HCT116 (cell line): ENCODE results near the gene DOHH. TPM values are rescaled to one million over a fixed set of nuclear protein-coding genes. Genes with fewer than 3 reads are reported as not detected.

ENCODE experiments used
- ATAC-seq: fragments of 200-7000 bp; cut with Tn5 transposase; 2 replicates; pipeline ENCODE4 v1.9.1; 2020; ENCODE audit warnings: mild to moderate bottlenecking, moderate library complexity
- BruUV-seq: library from RNA; stranded (reverse); fragments of 400-500 nt; replicated peaks from 2 replicates; lab custom pipeline; 2021; lab: Mats Ljungman, UMichigan
- CTCF ChIA-PET: fragments of 300-600 bp; sonication (Branson Sonifier 250); formaldehyde crosslinking; loops from one replicate; lab custom pipeline; 2021; ENCODE audit warnings: antibody characterized with exemption; lab: Charles Lee
- POLR2A ChIA-PET: fragments of 300-600, 350-600 bp; sonication (Branson Sonifier 250); formaldehyde crosslinking; loops from one replicate; lab custom pipeline; 2021; ENCODE audit warnings: antibody characterized with exemption; lab: Charles Lee
- RAD21 ChIA-PET, 2 experiments: fragments of 300-600 bp; sonication (Branson Sonifier 250); formaldehyde crosslinking; loops; one replicate each; lab custom pipeline; 2023; ENCODE audit warnings: low total read pairs in 2 of 2; ENCODE audit not compliant: uncharacterized antibody in 2 of 2, unreplicated experiment in 2 of 2, low non-redundant PET in 1 of 2; lab: Charles Lee
- DNase-seq: peaks from one replicate; pipeline ENCODE4 v3.0.0-alpha.2; 2010; ENCODE audit warnings: low read depth, low spot score
- H2AFZ ChIP-seq: fragments of 200-600 bp; shearing (Covaris generic), sonication (generic); 2 replicates; pipeline ENCODE4 v1.6.1; 2017; ENCODE audit warnings: low read depth, mixed run types, mixed read lengths, antibody characterized with exemption, low read length; ENCODE audit not compliant: poor library complexity, severe bottlenecking
- H3K27ac ChIP-seq: 2 replicates; pipeline ENCODE4 v1.5.1; 2012; ENCODE audit warnings: low read depth, low read length
- H3K27me3 ChIP-seq: fragments of 200-600 bp; sonication (generic); 2 replicates; pipeline ENCODE4 v1.6.1; 2016; ENCODE audit warnings: mixed run types, low read length, mixed read lengths; ENCODE audit not compliant: insufficient read depth
- H3K36me3 ChIP-seq, 2 experiments: fragments of 200-500 bp in 1 of 2; fragments of 200-600 bp in 1 of 2; sonication (Bioruptor generic) in 1 of 2; sonication (generic) in 1 of 2; 2 replicates each; pipeline versions ENCODE4 v1.5.1 to v1.6.1; 2014 to 2016; ENCODE audit warnings: low read length in 2 of 2, inconsistent platforms in 1 of 2, mixed read lengths in 1 of 2, mixed run types in 1 of 2; ENCODE audit not compliant: insufficient read depth in 2 of 2, control insufficient read depth in 1 of 2
- H3K4me1 ChIP-seq, 2 experiments: fragments of 200-600 bp in 1 of 2; sonication (generic) in 1 of 2; 2 replicates each; pipeline versions ENCODE4 v1.5.1 to v1.6.1; 2012 to 2017; ENCODE audit warnings: low read length in 2 of 2, inconsistent platforms in 1 of 2, mild to moderate bottlenecking in 1 of 2, mixed read lengths in 1 of 2, mixed run types in 1 of 2, moderate library complexity in 1 of 2; ENCODE audit not compliant: insufficient read depth in 2 of 2, control insufficient read depth in 1 of 2
- H3K4me2 ChIP-seq: fragments of 200-600 bp; sonication (generic); 2 replicates; pipeline ENCODE4 v1.6.1; 2017; ENCODE audit warnings: mixed run types, low read length, mixed read lengths
- H3K4me3 ChIP-seq, 2 experiments: fragments of 200-600 bp in 1 of 2; sonication (generic) in 1 of 2; replicated peaks in 1 of 2; 2 replicates each; pipeline ENCODE4 v1.5.1; 2011 to 2016; ENCODE audit warnings: low read length in 2 of 2, control low read depth in 1 of 2, low read depth in 1 of 2, mild to moderate bottlenecking in 1 of 2, mixed read lengths in 1 of 2, mixed run types in 1 of 2
- H3K79me2 ChIP-seq: fragments of 200-600 bp; sonication (generic); 2 replicates; pipeline ENCODE4 v1.6.1; 2017; ENCODE audit warnings: mild to moderate bottlenecking, mixed run types, low read length, moderate library complexity, mixed read lengths; ENCODE audit not compliant: insufficient read depth
- H3K9ac ChIP-seq: fragments of 200-600 bp; sonication (generic); 2 replicates; pipeline ENCODE4 v1.6.1; 2016; ENCODE audit warnings: low read length, mixed read lengths
- H3K9me2 ChIP-seq: fragments of 200-600 bp; sonication (generic), shearing (Covaris generic); 2 replicates; pipeline ENCODE4 v1.6.1; 2017; ENCODE audit warnings: mixed run types, mild to moderate bottlenecking, moderate library complexity; ENCODE audit not compliant: insufficient read depth
- H3K9me3 ChIP-seq, 2 experiments: fragments of 200-500 bp in 1 of 2; fragments of 200-600 bp in 1 of 2; sonication (Bioruptor generic) in 1 of 2; sonication (generic) in 1 of 2; 2 replicates each; pipeline ENCODE4 v1.6.1; 2014 to 2017; ENCODE audit warnings: low read length in 2 of 2, mixed read lengths in 2 of 2, inconsistent platforms in 1 of 2, low read depth in 1 of 2, mild to moderate bottlenecking in 1 of 2, mixed run types in 1 of 2, moderate library complexity in 1 of 2; ENCODE audit not compliant: control insufficient read depth in 1 of 2, insufficient read depth in 1 of 2
- H4K20me1 ChIP-seq: fragments of 200-600 bp; sonication (generic), shearing (Covaris generic); 2 replicates; pipeline ENCODE4 v1.6.1; 2017; ENCODE audit warnings: mixed run types, mild to moderate bottlenecking, moderate library complexity; ENCODE audit not compliant: insufficient read depth
- ATF3 ChIP-seq: IDR thresholded peaks from 2 replicates; pipeline ENCODE4 v1.6.1; 2012
- CEBPB ChIP-seq: IDR thresholded peaks from 2 replicates; pipeline ENCODE4 v1.6.1; 2012; ENCODE audit warnings: low read depth
- EGR1 ChIP-seq: IDR thresholded peaks from 2 replicates; pipeline ENCODE4 v1.6.1; 2012; ENCODE audit warnings: low read depth
- ELF1 ChIP-seq: IDR thresholded peaks from 2 replicates; pipeline ENCODE4 v1.6.1; 2012; ENCODE audit warnings: low read depth, borderline replicate concordance
- EZH2 ChIP-seq: fragments of 200-600 bp; sonication (generic); IDR thresholded peaks from 2 replicates; pipeline ENCODE4 v1.6.1; 2017; ENCODE audit warnings: antibody characterized with exemption, mixed run types
- EZH2phosphoT487 ChIP-seq: fragments of 200-600 bp; IDR thresholded peaks from 2 replicates; pipeline ENCODE4 v1.6.1; 2018; ENCODE audit warnings: antibody characterized with exemption, borderline replicate concordance
- FOSL1 ChIP-seq: IDR thresholded peaks from 2 replicates; pipeline ENCODE4 v1.6.1; 2012; ENCODE audit warnings: low read depth
- JUND ChIP-seq: IDR thresholded peaks from 2 replicates; pipeline ENCODE4 v1.6.1; 2012
- POLR2A ChIP-seq: IDR thresholded peaks from 2 replicates; pipeline ENCODE4 v1.7.0; 2011; ENCODE audit warnings: borderline replicate concordance; ENCODE audit not compliant: insufficient read depth, insufficient read length; ENCODE audit errors: extremely low read depth
- POLR2AphosphoS5 ChIP-seq: IDR thresholded peaks from 2 replicates; pipeline ENCODE4 v1.6.1; 2011; ENCODE audit warnings: mild to moderate bottlenecking, low read depth, low read length, moderate library complexity
- RAD21 ChIP-seq: IDR thresholded peaks from 2 replicates; pipeline ENCODE4 v1.6.1; 2012; ENCODE audit warnings: low read depth, mild to moderate bottlenecking
- SIN3A ChIP-seq: IDR thresholded peaks from 2 replicates; pipeline ENCODE4 v1.6.1; 2012; ENCODE audit warnings: low read depth
- SP1 ChIP-seq: IDR thresholded peaks from 2 replicates; pipeline ENCODE4 v1.6.1; 2012; ENCODE audit warnings: low read depth
- SRF ChIP-seq: IDR thresholded peaks from 2 replicates; pipeline ENCODE4 v1.6.1; 2012; ENCODE audit warnings: low read depth
- TCF7L2 ChIP-seq: IDR thresholded peaks from 2 replicates; pipeline ENCODE4 v1.7.0; 2011; ENCODE audit warnings: borderline replicate concordance, inconsistent platforms; ENCODE audit not compliant: insufficient read depth, insufficient read length; ENCODE audit errors: extremely low read depth
- YY1 ChIP-seq: IDR thresholded peaks from 2 replicates; pipeline ENCODE4 v1.6.1; 2011; ENCODE audit warnings: low read length, low read depth, moderate library complexity, mild to moderate bottlenecking; ENCODE audit not compliant: insufficient replicate concordance; ENCODE audit errors: extremely low read depth
- ZNF274 ChIP-seq: fragments of 200-500 bp; sonication (Bioruptor generic); IDR thresholded peaks from 2 replicates; pipeline ENCODE4 v1.6.1; 2014; ENCODE audit warnings: mild to moderate bottlenecking, low read depth, low read length, inconsistent platforms
- intact Hi-C: fragments of 100-400 bp; cut with micrococcal nuclease; formaldehyde crosslinking; loops from 2 replicates; pipeline ENCODE4 v1.10.0; 2022
- total RNA-seq: library from RNA; stranded (reverse); gene quantifications from one replicate; pipeline ENCODE4 v1.2.1, GENCODE V29; 2021; ENCODE audit not compliant: unreplicated experiment
- TF ChIP-seq, protein P1 (sequence below): IDR thresholded peaks from 2 replicates; pipeline ENCODE4 v1.6.1; 2012
- TF ChIP-seq, protein P2 (sequence below): IDR thresholded peaks from 2 replicates; pipeline ENCODE4 v1.6.1; 2011; ENCODE audit warnings: mild to moderate bottlenecking, low read length, moderate library complexity; ENCODE audit not compliant: insufficient replicate concordance; ENCODE audit errors: extremely low read depth

Gene DOHH
- total RNA-seq, 1 experiment from 2014 or later: 20.9 TPM

GRCh38 chr19:3479834-3480215 is 20.6 kb downstream of the DOHH start (continued):
- no peak for TF ChIP-seq TCF7L2
- TF ChIP-seq SIN3A: no peak
- TF ChIP-seq ZNF274: no peak
- TF ChIP-seq POLR2A: no peak
- TF ChIP-seq CEBPB: no peak
- TF ChIP-seq JUND: no peak
- no peak for TF ChIP-seq EGR1

- Histone ChIP-seq H2AFZ (no peak overlapping the region), H3K36me3 (no peaks in the 10 kb centered on the region), H3K9ac (no peak overlapping the region), H3K4me2 (no peak overlapping the region), H3K9me3 (no peaks in the 10 kb centered on the region), H3K27ac (no peak overlapping the region), H3K4me1 (peaks cover 0 to 7% of the 10 kb centered on the region in 2 experiments; a peak in 2 of 4 replicates), H4K20me1 (no peaks in the 10 kb centered on the region), H3K9me2 (no peaks in the 10 kb centered on the region), H3K4me3 (no peak overlapping the region), H3K27me3 (peaks cover 9% of the 10 kb centered on the region; the same call in 1 of the 2 replicates), H3K79me2 (no peaks in the 10 kb centered on the region)
- ChIA-PET RAD21 (no interaction called here), POLR2A (interaction anchor here (0.5 to 0.6 kb wide), 2 partner anchors 156 to 1814 kb away, joined by 4 to 5 read pairs; no protein-coding TSS in a partner anchor), CTCF (interaction anchor here (0.9 to 1.0 kb wide), 2 partner anchors 153 to 174 kb away, joined by 3 to 5 read pairs; no protein-coding TSS in a partner anchor)
- TF ChIP-seq ELF1: no peak
- TF ChIP-seq FOSL1: no peak
- TF ChIP-seq, protein P1, sequence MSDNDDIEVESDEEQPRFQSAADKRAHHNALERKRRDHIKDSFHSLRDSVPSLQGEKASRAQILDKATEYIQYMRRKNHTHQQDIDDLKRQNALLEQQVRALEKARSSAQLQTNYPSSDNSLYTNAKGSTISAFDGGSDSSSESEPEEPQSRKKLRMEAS: no peak
- TF ChIP-seq, protein P2, sequence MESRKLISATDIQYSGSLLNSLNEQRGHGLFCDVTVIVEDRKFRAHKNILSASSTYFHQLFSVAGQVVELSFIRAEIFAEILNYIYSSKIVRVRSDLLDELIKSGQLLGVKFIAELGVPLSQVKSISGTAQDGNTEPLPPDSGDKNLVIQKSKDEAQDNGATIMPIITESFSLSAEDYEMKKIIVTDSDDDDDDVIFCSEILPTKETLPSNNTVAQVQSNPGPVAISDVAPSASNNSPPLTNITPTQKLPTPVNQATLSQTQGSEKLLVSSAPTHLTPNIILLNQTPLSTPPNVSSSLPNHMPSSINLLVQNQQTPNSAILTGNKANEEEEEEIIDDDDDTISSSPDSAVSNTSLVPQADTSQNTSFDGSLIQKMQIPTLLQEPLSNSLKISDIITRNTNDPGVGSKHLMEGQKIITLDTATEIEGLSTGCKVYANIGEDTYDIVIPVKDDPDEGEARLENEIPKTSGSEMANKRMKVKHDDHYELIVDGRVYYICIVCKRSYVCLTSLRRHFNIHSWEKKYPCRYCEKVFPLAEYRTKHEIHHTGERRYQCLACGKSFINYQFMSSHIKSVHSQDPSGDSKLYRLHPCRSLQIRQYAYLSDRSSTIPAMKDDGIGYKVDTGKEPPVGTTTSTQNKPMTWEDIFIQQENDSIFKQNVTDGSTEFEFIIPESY: no peak
- no peak for TF ChIP-seq EZH2phosphoT487
- no peak for TF ChIP-seq SP1
- TF ChIP-seq EZH2: no peak
- no peak for TF ChIP-seq POLR2AphosphoS5
- no peak for TF ChIP-seq RAD21
- no peak for TF ChIP-seq TCF7L2
- no peak for TF ChIP-seq YY1
- TF ChIP-seq CEBPB: no peak
- TF ChIP-seq ATF3: no peak
- no peak for TF ChIP-seq JUND
- TF ChIP-seq SRF: no peak
- BruUV-seq: no TSS peak
- ATAC-seq: peak; percentile 72
- peak; percentile 27 for DNase-seq
- intact Hi-C loops: no loop called here
These were observed 21.2 kb downstream of the DOHH start for GRCh38 chr19:3479177-3479833.
